ENCODE results near the gene PLEKHA7. TPM values are rescaled to one million over a fixed set of nuclear protein-coding genes. Genes with fewer than 3 reads are reported as not detected.

The PLEKHA7 gene
- total RNA-seq, 1 experiment from 2014 or later, result 7.2 TPM

GRCh38 chr11:16900491-16900890, 113.7 kb downstream of the PLEKHA7 start:
- no peaks in the 10 kb centered on the region for H3K79me2 ChIP-seq (ENCODE audit: insufficient read depth, low read length)
- H2AFZ ChIP-seq (ENCODE audit: low read depth, low read length, poor library complexity, severe bottlenecking), result no peak overlapping the region
- no peaks in the 10 kb centered on the region for H3K36me3 ChIP-seq (ENCODE audit: control insufficient read depth in 1 of 2, insufficient read depth in 2 of 2, low read length in 2 of 2)
- no peaks in the 10 kb centered on the region for H3K9me3 ChIP-seq (ENCODE audit: control insufficient read depth in 1 of 2, insufficient read depth in 1 of 2, low read depth in 1 of 2, low read length in 2 of 2)
- no peak overlapping the region for H3K27ac ChIP-seq (ENCODE audit: low read depth, low read length)
- no peak for ATAC-seq
- RAD21 ChIA-PET (ENCODE audit: low non-redundant PET in 1 of 2, low total read pairs in 2 of 2, uncharacterized antibody in 2 of 2, unreplicated experiment in 2 of 2), result no interaction called here
- H3K4me2 ChIP-seq (ENCODE audit: low read length), result no peak overlapping the region
- no TSS peak for BruUV-seq (replicated peaks)
- H4K20me1 ChIP-seq (ENCODE audit: insufficient read depth), result no peaks in the 10 kb centered on the region
- no peaks in the 10 kb centered on the region for H3K27me3 ChIP-seq (ENCODE audit: insufficient read depth, low read length)
- CTCF ChIA-PET, result no interaction called here
- no peak for TF ChIP-seq ELF1 (IDR thresholded peaks at IDR 0.05; ENCODE audit: borderline replicate concordance, low read depth)
- TF ChIP-seq FOSL1 (IDR thresholded peaks at IDR 0.05; ENCODE audit: low read depth), result no peak
- TF ChIP-seq TCF7L2 (IDR thresholded peaks at IDR 0.05; ENCODE audit: borderline replicate concordance, extremely low read depth, insufficient read depth, insufficient read length), result no peak
- TF ChIP-seq MAX (IDR thresholded peaks at IDR 0.05), result no peak
- no peak for TF ChIP-seq SIN3A (IDR thresholded peaks at IDR 0.05; ENCODE audit: low read depth)
- no peak for TF ChIP-seq SP1 (IDR thresholded peaks at IDR 0.05; ENCODE audit: low read depth)
- TF ChIP-seq CBX3 (IDR thresholded peaks at IDR 0.05; ENCODE audit: low read depth), result no peak
- TF ChIP-seq POLR2A (IDR thresholded peaks at IDR 0.05; ENCODE audit: borderline replicate concordance, extremely low read depth, insufficient read depth, insufficient read length), result no peak
- TF ChIP-seq ATF3 (IDR thresholded peaks at IDR 0.05), result no peak
- no peak for TF ChIP-seq ZBTB33 (IDR thresholded peaks at IDR 0.05; ENCODE audit: extremely low read depth, insufficient replicate concordance, low read length)
- no peak for TF ChIP-seq EGR1 (IDR thresholded peaks at IDR 0.05; ENCODE audit: low read depth)
- no peak for TF ChIP-seq YY1 (IDR thresholded peaks at IDR 0.05; ENCODE audit: extremely low read depth, insufficient replicate concordance, low read depth, low read length)
- no peak for TF ChIP-seq SRF (IDR thresholded peaks at IDR 0.05; ENCODE audit: low read depth)
- no peak for TF ChIP-seq CEBPB (IDR thresholded peaks at IDR 0.05; ENCODE audit: low read depth)
- no peak for TF ChIP-seq RAD21 (IDR thresholded peaks at IDR 0.05; ENCODE audit: low read depth)
- H3K4me1 ChIP-seq (ENCODE audit: control insufficient read depth in 1 of 2, insufficient read depth in 2 of 2, low read length in 2 of 2), result peaks cover 14 to 48% of the 10 kb centered on the region in 2 experiments
- no peaks in the 10 kb centered on the region; the same call in 1 of the 2 replicates for H3K9me2 ChIP-seq (ENCODE audit: insufficient read depth)
- H3K9ac ChIP-seq (ENCODE audit: low read length), result no peak overlapping the region
- intact Hi-C loops (cut with micrococcal nuclease), result no loop called here
- no peak overlapping the region for H3K4me3 ChIP-seq (replicated peaks in 1 of 2; ENCODE audit: low read depth in 1 of 2, low read length in 2 of 2)
- DNase-seq (ENCODE audit: low read depth, low spot score), result no peak
- POLR2A ChIA-PET, result no interaction called here
